ENCODE data around the gene CLHC1. TPM values are rescaled to one million over a fixed set of nuclear protein-coding genes. Genes with fewer than 3 reads are reported as not detected.

The CLHC1 gene
- total RNA-seq, 2 experiments from 2014 or later, result 12.4 to 32.1 TPM

- H3K79me2 ChIP-seq (ENCODE audit: insufficient read depth, low read depth, low read length), result no peaks in the 10 kb centered on the region
- POLR2A ChIA-PET, result interaction anchor here (1.0 to 1.7 kb wide), 3 partner anchors 12 to 13 kb away, joined by 3 to 7 read pairs (median 7); no protein-coding TSS in a partner anchor
- no peak for DNase-seq (ENCODE audit: low spot score)
- H3K4me3 ChIP-seq (ENCODE audit: low read depth, low read length, poor library complexity, severe bottlenecking), result no peak overlapping the region
- H3K4me1 ChIP-seq (ENCODE audit: insufficient read depth, low read length, poor library complexity, severe bottlenecking), result peaks cover 27% of the 10 kb centered on the region
- CTCF ChIA-PET (ENCODE audit: unreplicated experiment), result no interaction called here
- no peaks in the 10 kb centered on the region; the same call in 1 of the 2 replicates for H3K9me2 ChIP-seq (ENCODE audit: insufficient read depth, low read length)
- TF ChIP-seq, protein P1, sequence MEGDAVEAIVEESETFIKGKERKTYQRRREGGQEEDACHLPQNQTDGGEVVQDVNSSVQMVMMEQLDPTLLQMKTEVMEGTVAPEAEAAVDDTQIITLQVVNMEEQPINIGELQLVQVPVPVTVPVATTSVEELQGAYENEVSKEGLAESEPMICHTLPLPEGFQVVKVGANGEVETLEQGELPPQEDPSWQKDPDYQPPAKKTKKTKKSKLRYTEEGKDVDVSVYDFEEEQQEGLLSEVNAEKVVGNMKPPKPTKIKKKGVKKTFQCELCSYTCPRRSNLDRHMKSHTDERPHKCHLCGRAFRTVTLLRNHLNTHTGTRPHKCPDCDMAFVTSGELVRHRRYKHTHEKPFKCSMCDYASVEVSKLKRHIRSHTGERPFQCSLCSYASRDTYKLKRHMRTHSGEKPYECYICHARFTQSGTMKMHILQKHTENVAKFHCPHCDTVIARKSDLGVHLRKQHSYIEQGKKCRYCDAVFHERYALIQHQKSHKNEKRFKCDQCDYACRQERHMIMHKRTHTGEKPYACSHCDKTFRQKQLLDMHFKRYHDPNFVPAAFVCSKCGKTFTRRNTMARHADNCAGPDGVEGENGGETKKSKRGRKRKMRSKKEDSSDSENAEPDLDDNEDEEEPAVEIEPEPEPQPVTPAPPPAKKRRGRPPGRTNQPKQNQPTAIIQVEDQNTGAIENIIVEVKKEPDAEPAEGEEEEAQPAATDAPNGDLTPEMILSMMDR (conservative IDR thresholded peaks at IDR 0.05; ENCODE audit: low read length), result no peak
- no peak for TF ChIP-seq EZH2phosphoT487 (IDR thresholded peaks at IDR 0.05; ENCODE audit: borderline replicate concordance, low read depth, low read length)
- intact Hi-C loops (cut with micrococcal nuclease; ENCODE audit: unreplicated experiment), result no loop called here
- H3K27ac ChIP-seq (ENCODE audit: low read depth, low read length, poor library complexity, severe bottlenecking), result no peak overlapping the region
- no peak overlapping the region for H2AFZ ChIP-seq (ENCODE audit: low read length)
- no TSS peak for BruUV-seq (replicated peaks)
- H3K9me3 ChIP-seq (ENCODE audit: low read length), result no peaks in the 10 kb centered on the region
- no peaks in the 10 kb centered on the region for H3K36me3 ChIP-seq (ENCODE audit: insufficient read depth, low read length)
- no peak overlapping the region for H3K4me2 ChIP-seq (ENCODE audit: low read length)
- no peaks in the 10 kb centered on the region for H4K20me1 ChIP-seq (ENCODE audit: insufficient read depth, low read length)
These were observed 93.8 kb downstream of the CLHC1 start for GRCh38 chr2:55138014-55138881.

DNA sequence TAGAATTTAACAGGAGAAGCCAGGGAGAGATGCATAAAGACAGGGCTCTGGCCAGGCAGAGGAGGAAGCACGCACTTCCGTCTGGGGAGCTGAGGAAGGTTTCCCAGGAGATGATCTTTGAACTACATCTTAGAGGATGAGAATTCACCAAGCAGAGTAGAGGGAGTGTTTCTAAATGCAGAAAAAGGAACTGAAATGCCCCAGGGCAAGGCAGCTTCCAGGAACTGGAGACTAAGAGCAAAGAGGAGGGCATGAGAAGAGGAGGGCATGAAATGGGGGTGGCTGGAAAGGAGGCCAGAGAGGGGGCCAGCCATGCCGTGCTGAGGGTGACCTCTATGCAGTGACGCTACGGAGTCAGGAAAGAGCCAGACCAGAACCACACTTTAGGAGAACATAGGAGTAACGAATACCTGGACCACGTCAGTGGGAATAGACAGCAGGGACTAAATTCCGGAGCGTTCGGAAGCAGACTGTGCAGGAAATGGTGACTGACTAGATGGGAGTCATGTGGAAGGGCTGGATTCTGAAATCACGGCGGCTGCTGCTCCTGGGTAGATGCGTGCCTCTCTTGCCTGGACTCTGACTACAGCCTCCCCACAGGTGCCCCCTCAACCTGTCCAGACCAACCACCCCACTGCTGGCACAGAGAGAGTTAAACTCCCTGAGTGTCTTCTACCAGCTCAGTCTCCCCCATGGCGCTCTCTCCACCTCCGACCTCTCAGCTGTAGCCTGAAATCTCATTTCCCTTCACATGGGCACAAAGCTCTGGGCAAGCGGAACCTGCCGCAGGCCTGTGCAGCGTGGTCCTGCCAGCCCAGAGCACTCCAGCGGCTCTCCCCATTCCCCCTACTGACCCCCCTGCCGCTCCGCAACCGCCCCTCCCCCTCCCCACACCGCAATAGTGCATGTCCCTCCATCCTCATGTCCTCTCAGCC is 94.8 kb downstream of the CLHC1 start:
- Histone ChIP-seq H3K4me2 (ENCODE audit: low read length) (no peak overlapping the region), H3K9me3 (ENCODE audit: low read length) (no peaks in the 10 kb centered on the region), H4K20me1 (ENCODE audit: insufficient read depth, low read length) (no peaks in the 10 kb centered on the region), H3K4me3 (ENCODE audit: low read depth, low read length, poor library complexity, severe bottlenecking) (no peak overlapping the region), H3K36me3 (ENCODE audit: insufficient read depth, low read length) (no peaks in the 10 kb centered on the region), H3K79me2 (ENCODE audit: insufficient read depth, low read depth, low read length) (no peaks in the 10 kb centered on the region), H2AFZ (ENCODE audit: low read length) (no peak overlapping the region), H3K9me2 (ENCODE audit: insufficient read depth, low read length) (no peaks in the 10 kb centered on the region), H3K27ac (ENCODE audit: low read depth, low read length, poor library complexity, severe bottlenecking) (no peak overlapping the region), H3K4me1 (ENCODE audit: insufficient read depth, low read length, poor library complexity, severe bottlenecking) (peaks cover 27% of the 10 kb centered on the region)
- BruUV-seq (replicated peaks), result no TSS peak
- TF ChIP-seq, protein P1 (conservative IDR thresholded peaks at IDR 0.05; ENCODE audit: low read length), result no peak
- no peak for TF ChIP-seq EZH2phosphoT487 (IDR thresholded peaks at IDR 0.05; ENCODE audit: borderline replicate concordance, low read depth, low read length)
- DNase-seq (ENCODE audit: low spot score), result no peak
- POLR2A ChIA-PET, result interaction anchor here (1.2 to 1.7 kb wide), 4 partner anchors 11 to 25 kb away, joined by 3 to 7 read pairs (median 6); no protein-coding TSS in a partner anchor
- intact Hi-C loops (cut with micrococcal nuclease; ENCODE audit: unreplicated experiment), result no loop called here
- CTCF ChIA-PET (ENCODE audit: unreplicated experiment), result no interaction called here

All from OCI-LY7 (cell line).